Measurements from ENCODE around the gene SLC5A2.
"Not testable (repeated sequence)": the region's sequence is repeated elsewhere in the genome, so short reads cannot be mapped to it uniquely, and the experiment has no call there.

Gene SLC5A2

DNA sequence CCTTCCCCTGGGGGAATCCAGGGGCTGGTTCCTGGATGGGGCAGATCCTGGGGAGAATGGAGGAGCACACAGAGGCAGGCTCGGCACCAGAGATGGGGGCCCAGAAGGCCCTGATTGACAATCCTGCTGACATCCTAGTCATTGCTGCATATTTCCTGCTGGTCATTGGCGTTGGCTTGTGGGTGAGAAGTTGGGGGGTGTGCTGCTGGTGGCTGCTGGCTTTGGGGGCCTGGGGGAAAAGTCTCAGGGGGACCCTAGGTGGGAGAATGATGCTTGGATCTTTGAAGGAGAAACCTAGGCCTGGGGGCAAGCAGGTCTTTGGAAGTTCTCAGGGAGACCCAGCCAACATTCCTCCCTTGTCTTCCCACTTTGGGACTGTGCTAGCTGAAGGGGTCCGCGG lies at the start of gene SLC5A2:
Gene SLC5A2, plus strand, starts transcription at position 43 of the 400 bp plus-strand sequence. Its CDS starts 14 bp downstream, at position 57.
- DNase-seq: no peak

DNA sequence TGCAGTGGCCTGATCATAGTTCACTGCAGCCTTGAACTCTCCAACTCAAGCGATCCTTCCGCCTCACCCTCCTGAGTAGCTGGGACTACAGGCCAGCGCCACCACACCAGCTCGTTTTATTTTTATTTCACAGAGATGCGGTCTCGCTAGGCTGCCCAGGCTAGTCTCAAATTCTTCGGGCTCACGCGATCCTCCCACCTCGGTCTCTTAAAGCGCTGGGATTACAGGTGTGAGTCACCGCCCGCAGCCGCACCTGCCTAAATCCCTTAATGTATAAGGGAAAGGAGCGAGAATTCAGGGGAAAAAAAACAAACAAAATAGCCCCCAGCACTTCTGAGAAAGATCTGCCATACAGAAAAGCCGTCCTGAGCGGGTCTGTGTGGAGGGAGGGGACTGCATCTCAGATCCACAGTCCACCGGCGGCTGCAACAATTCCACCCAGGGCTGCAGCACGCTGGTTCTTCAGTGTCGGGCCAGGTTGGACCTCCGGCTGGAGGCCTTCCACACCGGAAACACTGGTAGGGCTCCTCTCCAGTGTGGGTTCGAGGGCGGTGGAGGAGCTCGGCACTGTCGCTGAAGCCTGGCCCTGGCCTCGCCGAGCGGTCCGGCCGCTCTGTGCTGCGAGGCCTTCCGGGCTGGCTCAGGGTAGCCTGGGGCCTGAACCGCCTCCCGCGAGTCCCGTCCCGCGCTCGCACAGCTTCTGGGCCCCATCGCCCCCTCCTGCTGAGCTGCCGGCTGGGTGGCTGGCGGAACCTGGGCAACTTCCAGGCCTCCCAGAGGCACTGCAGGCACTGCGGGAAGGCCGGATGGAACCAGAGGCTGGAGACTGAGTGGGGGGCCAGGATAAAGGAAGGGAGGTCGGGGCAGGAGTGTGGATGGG lies 47.3 kb upstream of the SLC5A2 start:
- DNase-seq: no peak

DNA sequence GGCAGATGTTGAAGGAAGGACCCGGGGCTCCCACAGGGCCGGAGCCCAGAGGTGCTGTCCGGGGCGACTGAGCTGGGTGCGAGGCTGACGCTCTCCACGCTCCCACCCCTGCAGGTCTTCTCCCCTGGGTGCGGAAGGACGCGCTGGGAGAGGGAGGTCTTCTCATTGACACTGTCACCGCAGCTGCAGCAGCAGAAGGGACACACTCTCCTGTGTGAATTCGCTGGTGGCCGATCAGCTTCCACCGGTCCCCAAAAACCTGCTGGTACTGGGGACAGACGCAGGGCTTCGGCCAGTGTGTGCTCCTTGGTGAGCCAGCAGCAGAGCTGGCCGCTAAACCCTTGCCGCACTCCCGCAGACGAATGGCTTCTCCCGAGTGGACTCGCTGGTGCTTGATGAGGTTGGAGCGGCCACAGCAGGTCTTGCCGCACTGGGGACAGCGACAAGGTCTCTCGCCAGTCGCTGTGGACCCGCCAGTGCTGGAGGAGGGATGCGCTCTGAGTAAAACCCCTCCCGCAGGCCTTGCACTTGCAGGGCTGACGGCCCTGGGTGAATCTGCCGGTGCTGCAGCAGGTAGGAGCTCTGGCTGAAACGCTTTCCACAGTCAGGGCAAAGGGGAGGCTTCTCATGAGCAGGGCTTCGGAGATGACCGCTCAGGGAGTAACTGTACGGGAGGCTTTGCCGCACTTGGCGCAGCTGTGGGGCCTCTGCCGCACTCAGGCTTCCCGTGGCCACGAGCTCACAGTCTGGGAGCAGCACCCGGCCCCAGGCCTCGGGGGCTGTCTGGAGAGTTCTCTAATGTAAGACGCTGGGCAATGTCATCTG lies 46.5 kb upstream of the SLC5A2 start:
- DNase-seq: no peak

DNA sequence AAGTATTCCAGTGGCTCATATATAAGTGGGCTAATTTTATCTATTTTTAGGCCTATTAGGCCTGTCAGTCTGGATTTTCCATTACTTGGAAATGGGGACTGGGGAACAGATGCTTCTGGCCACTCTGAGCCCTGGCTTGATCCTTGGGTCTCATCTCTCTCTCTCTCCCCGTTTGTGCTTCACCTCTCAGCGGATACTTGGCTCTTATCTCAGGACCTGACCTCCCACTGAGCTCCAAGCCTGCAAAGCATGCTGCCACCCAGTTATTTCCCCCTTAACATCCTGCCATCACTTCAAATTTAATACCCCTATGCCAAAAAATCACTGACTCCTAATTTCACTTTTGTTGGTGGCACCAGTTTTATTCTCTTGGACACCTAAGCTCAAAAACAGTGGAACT lies 44.5 kb upstream of the SLC5A2 start:
- no peak for DNase-seq

DNA sequence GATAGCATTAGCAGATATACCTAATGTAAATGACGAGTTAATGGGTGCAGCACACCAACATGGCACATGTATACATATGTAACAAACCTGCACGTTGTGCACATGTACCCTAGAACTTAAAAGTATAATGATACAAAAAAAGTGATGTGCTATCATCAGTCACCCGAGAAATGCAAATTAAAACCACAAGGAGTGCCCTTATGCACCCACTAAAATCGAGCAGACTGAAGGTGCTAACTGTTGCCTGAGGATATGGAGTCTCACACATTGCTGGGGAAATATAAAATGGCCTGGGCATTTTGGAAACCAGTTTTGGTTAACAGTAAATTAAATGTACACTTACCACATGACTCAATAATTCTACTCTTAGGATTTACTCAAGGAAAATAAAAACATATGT lies 43.9 kb upstream of the SLC5A2 start:
- not testable (repeated sequence) for DNase-seq

DNA sequence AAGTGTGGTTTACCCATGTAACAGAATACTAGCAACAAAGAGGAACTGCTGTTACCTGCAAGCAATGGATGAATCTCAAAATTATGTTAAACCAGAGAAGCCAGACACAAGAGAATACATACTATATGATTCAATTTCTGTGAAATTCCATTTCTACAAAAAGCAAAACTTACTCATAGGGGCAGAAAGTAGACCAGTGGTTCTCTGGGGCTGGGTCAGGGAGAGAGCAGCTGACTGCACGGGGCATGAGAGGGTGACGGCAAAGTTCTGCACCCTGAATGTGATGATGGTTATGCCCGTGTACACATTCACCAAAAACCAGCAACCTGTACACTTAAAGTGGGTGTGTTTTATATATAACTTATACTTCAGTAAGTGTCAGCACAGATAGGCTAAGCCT lies 43.4 kb upstream of the SLC5A2 start:
- no peak for DNase-seq

DNA sequence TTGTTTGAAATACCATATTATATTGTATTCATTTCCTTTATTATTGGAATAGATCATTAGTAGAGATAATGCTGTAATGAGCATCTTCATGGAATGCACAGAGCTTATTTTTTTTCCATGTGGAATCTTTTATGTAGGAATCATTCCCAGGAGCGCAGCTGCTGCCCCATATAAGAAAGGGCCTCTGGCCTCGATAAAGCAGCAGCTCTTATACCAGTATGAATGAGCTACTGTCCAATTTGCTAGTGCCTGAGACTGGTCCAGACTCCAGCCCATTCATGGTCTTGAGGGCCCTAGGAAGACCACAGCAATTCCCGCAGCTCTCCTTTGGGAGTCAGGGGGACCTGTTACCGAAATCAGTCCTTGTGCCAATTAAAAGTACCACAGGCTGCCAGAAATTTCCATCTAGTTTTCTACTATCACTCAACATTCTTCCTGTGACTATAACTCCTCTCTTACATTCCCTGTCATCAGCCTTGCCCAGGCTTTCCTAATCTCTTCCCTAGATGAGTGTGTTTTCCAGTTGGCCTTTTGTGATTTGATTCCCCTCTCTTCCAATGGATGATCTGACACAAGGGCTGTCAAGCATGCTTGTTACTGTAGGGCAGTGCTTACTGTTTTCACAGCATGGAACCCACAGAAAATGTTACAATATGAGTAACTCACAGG lies 42.3 kb upstream of the SLC5A2 start:
- DNase-seq: no peak

DNA sequence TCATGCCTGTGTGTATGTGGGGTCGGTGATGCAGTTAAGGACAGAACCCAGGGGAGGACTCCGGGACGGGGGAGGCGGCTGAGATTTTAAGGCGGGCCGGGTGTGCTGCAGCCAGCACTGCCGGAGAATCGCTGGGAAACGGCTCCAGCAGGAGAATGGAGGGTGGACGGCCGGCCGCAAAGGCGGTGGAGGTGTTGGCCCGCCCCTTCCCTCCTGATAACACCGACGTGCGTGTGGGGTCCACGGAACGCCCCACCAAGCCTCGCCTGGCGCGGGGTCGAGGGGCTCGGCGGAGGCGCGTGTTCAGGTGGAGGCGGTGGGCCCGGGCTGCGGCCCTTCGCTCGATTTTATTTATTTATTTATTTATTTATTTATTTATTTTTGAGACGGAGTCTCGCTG lies 41.0 kb upstream of the SLC5A2 start:
- DNase-seq: no peak

DNA sequence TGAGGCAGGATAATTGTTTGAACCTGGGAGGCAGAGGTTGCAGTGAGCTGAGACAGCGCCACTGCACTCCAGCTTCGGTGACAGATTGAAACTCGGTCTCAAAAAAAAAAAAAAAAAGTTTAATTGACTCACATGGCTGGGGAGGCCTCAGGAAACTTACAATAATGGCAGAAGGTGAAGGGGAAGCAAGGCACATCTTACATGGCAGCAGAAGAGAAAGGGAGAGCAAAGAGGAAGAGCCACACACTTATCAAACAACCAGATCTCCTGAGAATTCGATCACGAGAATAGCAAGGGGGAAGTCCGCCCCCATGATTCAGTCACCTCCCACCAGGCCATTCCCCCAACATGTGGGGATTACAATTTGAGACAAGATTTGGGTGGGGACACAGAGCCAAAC lies 37.0 kb upstream of the SLC5A2 start:
- not testable (repeated sequence) for DNase-seq

DNA sequence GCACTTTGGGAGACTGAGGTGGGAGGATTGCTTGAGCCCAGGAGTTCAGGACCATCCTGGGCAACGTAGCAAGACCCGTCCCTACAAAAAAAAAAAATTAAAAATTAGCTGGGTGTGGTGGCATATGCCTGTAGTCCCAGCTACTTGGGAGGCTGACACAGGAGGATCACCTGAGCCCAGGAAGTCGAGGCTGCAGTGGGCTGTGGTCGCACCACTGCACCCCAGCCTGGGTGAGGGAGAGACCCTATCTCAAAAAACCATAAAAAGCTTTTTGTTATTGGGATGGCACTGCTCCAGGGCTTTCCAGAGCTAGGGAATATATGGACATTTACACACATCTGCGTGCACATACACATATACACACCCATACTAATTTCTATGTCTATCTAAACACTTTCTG lies 31.7 kb upstream of the SLC5A2 start:
- DNase-seq: no peak

DNA sequence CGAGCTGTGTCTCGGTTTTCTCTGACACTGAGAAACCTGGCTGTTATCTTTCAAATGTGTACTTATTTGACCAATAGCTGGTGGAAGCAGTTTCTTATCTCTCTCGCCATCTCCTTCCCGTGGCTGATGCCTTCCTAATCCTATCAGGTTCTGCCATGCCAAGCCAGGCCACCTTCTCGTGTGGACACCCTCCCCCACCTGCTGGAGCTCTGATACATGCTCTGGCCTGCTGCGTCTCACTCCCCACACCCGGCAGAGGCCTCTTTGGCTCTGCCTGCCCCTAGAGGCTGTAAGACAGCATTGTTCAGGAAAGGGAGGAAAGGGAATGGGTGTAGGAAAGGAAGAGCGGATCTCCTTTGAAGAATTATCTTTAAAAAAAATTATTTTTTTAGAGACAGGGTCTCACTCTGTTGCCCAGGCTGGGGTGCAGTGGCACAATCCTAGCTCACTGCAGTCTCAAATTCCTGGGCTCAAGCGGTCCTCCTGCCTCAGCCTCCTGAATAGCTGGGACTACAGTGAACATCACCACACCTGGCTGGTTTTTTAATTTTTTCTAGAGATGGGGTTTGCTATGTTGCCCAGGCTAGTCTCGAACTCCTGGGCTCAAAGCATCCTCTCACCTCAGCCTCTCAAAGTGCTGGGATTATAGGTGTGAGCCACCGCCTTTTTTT lies 31.1 kb upstream of the SLC5A2 start:
- no peak for DNase-seq

DNA sequence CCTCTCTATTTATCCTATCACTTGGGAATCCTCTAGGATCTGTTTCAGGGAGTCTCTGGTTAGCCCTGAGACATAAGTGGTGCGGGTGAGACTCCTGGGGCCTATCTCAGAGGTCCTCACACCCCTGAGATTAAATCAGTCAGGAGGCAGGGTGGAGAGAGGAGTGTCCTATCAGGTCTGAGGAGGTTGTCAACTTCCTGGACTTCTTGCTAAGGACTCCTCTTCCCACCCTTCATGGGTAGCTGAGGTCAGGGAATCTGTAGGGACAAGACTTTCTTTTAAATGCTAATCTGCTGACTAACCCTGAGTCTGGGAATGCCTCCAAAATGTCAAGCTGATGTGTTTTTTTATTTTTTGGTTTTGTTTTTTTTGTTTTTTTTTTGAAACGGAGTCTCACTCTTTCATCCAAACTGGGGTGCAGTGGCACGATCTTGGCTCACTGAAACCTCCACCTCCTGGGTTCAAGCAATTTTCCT lies 30.3 kb upstream of the SLC5A2 start:
- DNase-seq: no peak

DNA sequence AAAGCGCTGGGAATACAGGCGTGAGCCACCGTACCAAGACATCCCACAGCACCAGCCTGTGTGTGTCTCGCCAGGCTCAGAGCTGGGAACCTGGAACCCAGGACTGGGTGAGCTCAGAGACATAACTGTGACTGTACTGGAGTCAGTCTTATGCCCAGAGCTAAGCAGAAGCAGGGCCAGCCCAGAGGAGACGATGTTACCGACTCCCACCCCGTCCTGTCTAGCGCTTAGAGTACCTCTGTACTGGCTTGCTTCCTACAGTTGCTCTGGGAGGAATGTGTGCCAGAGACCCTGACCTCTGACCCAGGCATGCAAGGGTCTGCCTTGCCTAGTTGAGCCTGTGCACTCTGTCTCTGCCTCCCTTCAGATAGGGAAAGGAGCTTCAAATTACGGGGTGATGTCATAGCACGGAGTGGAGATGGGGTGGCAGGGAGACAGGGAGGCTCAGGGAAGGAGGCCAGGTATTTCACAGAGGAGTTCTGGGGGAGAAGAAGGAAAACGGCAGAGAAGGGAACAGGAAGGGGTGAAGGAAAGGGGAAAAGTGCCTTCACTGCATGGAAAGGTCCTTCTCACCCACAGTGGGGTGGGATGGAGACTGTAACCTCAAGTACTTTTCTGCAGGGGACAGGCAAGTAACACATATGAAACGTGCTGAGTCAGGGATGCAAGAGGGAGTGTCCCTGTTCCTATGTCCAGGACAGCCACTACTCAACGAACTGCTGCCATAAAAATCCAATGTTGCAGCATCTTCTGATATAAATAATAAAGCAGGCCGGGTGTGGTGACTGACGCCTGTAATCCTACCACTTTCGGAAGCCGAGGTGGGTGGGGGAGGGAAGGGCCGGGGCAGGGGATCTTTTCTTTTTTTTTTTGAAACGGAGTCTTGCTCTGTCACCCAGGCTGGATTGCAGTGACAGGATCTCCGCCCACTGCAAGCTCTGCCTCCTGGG lies 29.4 kb upstream of the SLC5A2 start:
- no peak for DNase-seq

DNA sequence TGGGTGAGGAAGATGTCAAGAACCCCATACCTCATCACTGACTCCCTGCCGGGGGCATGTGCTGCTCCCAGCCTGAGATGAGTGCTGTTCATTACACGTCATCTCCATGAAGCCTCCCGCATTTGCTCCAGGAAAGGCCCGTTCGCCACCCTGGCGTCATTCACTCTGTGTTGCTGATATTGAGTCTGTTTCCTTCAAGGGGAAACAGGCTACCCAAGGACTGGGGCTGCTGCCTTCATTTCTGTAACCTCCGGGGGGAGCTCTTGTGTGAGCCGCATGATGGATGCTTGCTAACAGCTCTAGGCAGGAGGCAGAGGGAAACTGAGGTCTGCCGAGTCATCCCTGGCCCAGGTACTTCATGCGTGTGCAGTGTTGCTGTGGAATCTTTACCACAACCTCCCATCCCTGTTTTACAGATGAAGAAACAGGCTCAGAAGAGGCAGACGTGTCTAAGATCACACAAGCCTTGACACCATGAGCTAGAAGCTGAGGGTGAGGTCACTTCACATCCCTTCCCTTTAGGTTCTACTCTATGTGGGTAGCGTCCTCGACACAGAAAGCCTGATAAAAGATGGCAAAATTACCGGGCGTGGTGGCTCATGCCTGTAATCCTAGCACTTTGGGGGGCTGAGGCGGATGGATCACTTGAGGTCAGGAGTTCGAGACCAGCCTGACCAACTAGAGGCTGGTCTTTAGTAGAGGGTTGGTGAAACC lies 27.2 kb upstream of the SLC5A2 start:
- no peak for DNase-seq

DNA sequence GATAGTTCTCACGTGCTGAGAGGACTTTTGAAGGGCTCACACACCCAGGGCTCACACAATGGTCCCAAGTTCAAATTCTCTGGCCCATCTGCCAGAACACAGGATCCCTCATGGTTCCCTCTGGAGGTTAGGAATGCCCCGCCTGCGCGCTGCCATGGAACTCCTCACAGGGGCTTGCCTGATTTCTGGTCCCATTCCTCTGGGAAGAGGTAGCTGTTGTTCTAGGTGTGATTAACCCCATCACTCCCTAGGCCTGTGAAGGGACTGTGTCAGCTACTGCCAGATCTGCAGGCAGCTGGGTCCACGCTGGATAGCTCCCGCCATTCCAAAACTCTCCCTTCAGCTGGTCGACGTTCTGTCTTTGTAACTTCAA lies 25.9 kb upstream of the SLC5A2 start:
- DNase-seq: no peak

DNA sequence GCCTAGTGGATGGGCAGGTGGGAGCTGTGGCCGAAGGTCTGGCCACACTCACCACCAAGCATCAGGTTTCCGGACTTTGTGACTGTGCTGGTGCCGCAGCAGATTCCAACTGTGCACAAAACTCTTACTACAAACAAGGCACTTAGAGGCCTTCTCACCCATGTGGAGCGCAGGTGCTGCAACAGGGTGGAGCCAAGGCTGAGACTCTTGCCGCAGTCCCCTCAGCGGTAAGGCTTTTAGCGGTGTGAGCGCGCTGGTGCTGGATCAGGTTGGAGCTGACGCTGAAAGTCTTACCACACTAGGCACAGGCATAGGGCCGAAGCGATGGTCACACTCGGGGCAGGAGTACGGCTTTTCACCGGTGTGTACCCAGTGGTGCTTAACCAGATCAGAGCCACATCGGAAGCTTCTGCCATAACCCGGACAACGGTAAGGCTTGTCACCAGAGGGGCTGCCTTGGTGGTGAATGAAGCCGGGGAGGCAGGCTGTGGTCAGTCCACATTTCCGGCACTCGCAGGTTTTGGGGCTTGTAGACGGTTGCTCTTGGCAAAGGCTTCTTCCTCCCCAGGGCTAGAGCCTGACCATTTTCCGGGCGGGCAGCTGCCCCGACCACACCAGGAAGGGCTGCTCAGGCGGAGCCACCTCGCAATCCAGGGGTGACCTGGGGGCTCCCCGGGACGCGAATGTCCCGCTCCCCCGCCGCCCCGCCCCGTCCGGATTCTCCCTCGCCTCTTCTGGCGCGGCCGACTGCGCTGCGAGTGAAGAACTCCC lies 24.7 kb upstream of the SLC5A2 start:
- peak; percentile 62 for DNase-seq

DNA sequence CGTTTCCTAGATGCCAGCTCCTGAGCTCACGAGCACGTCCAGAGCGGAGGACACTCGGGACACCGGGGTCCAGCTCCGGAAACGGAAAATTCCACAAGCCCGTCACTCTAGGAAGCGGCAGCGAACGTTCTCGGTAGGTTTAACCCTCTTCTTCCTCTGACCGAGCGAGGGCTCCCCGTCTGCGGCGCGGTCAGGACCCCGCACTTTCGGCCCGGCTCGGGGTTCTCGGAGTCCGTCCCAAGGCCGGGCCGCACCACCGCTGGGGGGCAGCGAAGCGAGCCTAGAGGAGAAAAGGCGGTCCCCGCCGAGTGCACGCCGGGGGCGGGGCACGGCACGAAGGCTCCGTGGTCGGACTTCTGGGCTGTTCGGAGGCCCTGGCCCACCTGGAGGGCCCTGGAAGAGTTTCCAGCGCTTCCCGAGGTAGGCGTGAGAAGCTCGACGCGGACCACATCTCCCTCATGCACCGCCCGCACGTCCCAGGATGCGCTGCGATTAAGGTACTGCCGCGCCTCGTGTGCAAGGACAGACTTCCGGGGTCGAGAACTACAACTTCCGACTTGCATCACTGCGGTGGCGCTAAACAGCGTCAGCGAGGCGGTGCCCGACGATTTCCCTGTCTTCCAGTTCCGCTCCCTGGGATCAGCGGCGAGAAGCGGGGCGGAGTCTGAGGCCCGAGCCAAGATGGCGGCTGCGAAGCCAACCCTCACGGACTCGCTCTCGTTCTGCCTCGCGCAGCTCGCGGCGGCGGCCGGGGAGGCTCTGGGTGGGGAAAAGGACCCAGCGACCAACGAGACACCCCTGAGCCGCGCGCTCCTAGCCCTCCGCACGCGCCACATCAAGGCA lies 23.9 kb upstream of the SLC5A2 start, which contains the start of gene ARMC5:
Gene ARMC5, plus strand, starts transcription at position 658 of the 843 bp plus-strand sequence. Its CDS starts 24 bp downstream, at position 682.
- DNase-seq: peak; percentile 95

DNA sequence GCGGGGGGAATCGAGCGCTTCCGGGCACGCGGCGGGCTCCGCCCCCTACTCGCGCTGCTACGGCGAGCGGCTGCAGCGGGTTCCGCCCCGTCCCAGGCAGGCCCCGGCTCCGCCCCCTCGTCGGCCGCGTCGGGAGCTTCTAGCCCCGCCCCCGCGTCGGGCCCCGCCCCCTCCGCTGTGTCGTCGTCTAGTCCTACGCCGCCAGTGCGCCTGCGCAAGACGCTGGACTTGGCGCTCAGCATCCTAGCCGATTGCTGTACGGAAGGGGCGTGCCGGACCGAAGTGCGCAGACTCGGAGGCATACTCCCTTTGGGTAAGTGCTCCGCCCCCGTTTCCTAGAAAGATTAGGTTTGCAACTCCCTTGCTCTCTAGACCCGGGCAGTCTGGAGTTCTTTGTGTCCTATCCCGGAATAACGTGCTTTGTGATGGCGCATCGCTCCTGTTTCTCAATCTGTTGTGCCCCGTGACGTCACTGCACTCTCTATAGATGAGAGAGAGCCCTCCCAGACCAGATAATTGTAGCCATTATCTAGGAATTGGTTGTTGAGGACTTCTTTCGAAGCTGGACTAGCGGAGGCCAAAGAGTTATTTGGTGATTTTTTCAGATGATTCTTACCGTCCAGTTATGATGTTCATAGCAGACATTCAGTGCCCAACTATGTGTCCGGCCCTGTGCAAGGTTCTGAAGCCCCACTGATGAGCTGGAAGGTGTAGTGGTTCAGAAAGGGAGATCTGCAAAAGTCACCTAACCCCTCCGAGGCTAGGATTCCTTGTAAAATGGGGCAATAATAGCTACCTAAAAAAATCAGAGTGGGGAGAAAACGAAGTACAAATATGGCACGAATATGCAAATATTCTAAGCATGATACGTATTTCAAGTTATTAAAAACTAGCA lies 23.0 kb upstream of the SLC5A2 start:
- DNase-seq: peak; percentile 100
